DND-41 (cell line): ENCODE data around the gene OR10H3.

Source experiments
- ATAC-seq: fragments of 200-7000 bp; cut with Tn5 transposase; 3 replicates; pipeline ENCODE4 v1.9.1; 2021; ENCODE audit warnings: low read depth; ENCODE audit not compliant: insufficient read depth
- DNase-seq: peaks from one replicate; pipeline ENCODE4 v3.0.0-alpha.2; 2020
- H2AFZ ChIP-seq: 2 replicates; pipeline ENCODE4 v1.6.0; 2012; ENCODE audit warnings: low read depth, low read length
- H3K27ac ChIP-seq: 2 replicates; pipeline ENCODE4 v1.5.1; 2012; ENCODE audit warnings: low read length, inconsistent platforms
- H3K27me3 ChIP-seq: fragments of 200-600 bp; sonication (generic); 2 replicates; pipeline ENCODE4 v1.6.0; 2012; ENCODE audit warnings: low read length, mild to moderate bottlenecking, inconsistent platforms; ENCODE audit not compliant: insufficient read depth, poor library complexity
- H3K36me3 ChIP-seq: 2 replicates; pipeline ENCODE4 v1.5.1; 2012; ENCODE audit warnings: low read length, inconsistent platforms; ENCODE audit not compliant: insufficient read depth
- H3K4me1 ChIP-seq: 2 replicates; pipeline ENCODE4 v1.5.1; 2012; ENCODE audit warnings: mild to moderate bottlenecking, low read length; ENCODE audit not compliant: insufficient read depth
- H3K4me2 ChIP-seq: 2 replicates; pipeline ENCODE4 v1.6.0; 2012; ENCODE audit warnings: mild to moderate bottlenecking, moderate library complexity, low read length, inconsistent platforms; ENCODE audit not compliant: insufficient read depth
- H3K4me3 ChIP-seq, 2 experiments: fragments of 200-600 bp in 1 of 2; shearing (Covaris generic) in 1 of 2; 2 replicates each; pipeline ENCODE4 v1.5.1; 2012 to 2016; ENCODE audit warnings: inconsistent platforms in 2 of 2, low read length in 2 of 2, mild to moderate bottlenecking in 2 of 2, low read depth in 1 of 2, moderate library complexity in 1 of 2
- H3K79me2 ChIP-seq: 2 replicates; pipeline ENCODE4 v1.6.0; 2012; ENCODE audit warnings: low read length, inconsistent platforms; ENCODE audit not compliant: insufficient read depth
- H3K9ac ChIP-seq: 2 replicates; pipeline ENCODE4 v1.6.0; 2012; ENCODE audit warnings: low read depth, mild to moderate bottlenecking, inconsistent platforms, low read length, moderate library complexity
- H3K9me3 ChIP-seq: 2 replicates; pipeline ENCODE4 v1.5.1; 2012; ENCODE audit warnings: low read length, moderate library complexity, mild to moderate bottlenecking, inconsistent platforms; ENCODE audit not compliant: insufficient read depth, severe bottlenecking
- H4K20me1 ChIP-seq: 2 replicates; pipeline ENCODE4 v1.6.0; 2012; ENCODE audit warnings: low read length; ENCODE audit not compliant: insufficient read depth
- EZH2 ChIP-seq: IDR thresholded peaks from 3 replicates; pipeline ENCODE4 v1.6.1; 2012; ENCODE audit warnings: borderline replicate concordance, low read depth, mild to moderate bottlenecking, moderate library complexity, low read length, inconsistent platforms; ENCODE audit not compliant: severe bottlenecking
- TF ChIP-seq, protein P1 (sequence below): IDR thresholded peaks from 2 replicates; pipeline ENCODE4 v1.5.1; 2012; ENCODE audit warnings: borderline replicate concordance, low read length, moderate library complexity, mild to moderate bottlenecking; ENCODE audit not compliant: poor library complexity, severe bottlenecking; ENCODE audit errors: extremely low read depth

Gene OR10H3

GRCh38 chr19:15775249-15775648 lies 37.5 kb downstream of the OR10H3 start:
- H3K9me3 ChIP-seq, result no peaks in the 10 kb centered on the region
- no peak overlapping the region for H3K4me2 ChIP-seq
- H3K79me2 ChIP-seq, result no peaks in the 10 kb centered on the region
- H3K27ac ChIP-seq, result no peak overlapping the region
- DNase-seq (no peak), ATAC-seq (no peak)
- TF ChIP-seq EZH2, result no peak
- TF ChIP-seq, protein P1, sequence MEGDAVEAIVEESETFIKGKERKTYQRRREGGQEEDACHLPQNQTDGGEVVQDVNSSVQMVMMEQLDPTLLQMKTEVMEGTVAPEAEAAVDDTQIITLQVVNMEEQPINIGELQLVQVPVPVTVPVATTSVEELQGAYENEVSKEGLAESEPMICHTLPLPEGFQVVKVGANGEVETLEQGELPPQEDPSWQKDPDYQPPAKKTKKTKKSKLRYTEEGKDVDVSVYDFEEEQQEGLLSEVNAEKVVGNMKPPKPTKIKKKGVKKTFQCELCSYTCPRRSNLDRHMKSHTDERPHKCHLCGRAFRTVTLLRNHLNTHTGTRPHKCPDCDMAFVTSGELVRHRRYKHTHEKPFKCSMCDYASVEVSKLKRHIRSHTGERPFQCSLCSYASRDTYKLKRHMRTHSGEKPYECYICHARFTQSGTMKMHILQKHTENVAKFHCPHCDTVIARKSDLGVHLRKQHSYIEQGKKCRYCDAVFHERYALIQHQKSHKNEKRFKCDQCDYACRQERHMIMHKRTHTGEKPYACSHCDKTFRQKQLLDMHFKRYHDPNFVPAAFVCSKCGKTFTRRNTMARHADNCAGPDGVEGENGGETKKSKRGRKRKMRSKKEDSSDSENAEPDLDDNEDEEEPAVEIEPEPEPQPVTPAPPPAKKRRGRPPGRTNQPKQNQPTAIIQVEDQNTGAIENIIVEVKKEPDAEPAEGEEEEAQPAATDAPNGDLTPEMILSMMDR, result no peak
- H3K36me3 ChIP-seq, result no peaks in the 10 kb centered on the region
- no peaks in the 10 kb centered on the region for H3K27me3 ChIP-seq
- no peak overlapping the region for H2AFZ ChIP-seq
- H3K4me3 ChIP-seq, result no peak overlapping the region
- H4K20me1 ChIP-seq, result peaks cover 5% of the 10 kb centered on the region; the same call in 1 of the 2 replicates
- no peaks in the 10 kb centered on the region for H3K4me1 ChIP-seq
- no peak overlapping the region for H3K9ac ChIP-seq

DNA sequence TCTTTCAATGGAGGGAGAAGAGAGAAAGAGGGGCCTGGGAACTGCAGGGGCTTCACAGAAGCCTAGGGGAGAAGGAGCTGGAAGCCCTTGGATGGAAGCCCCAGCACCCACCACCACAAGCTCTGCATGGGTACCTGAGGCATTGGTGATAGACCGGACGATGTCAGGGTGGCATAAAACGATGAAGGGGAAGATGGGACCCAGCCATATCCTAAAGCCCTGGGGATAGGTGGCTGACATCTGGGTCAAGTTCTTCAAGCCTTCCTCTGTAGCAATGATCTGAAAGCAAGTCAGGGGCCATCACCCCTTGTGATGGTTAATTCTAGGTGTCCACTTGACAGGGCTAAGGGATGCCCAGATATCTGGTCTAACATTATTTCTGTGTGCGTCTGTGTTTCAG lies 38.5 kb downstream of the OR10H3 start:
- H2AFZ ChIP-seq, result no peak overlapping the region
- ATAC-seq (no peak), DNase-seq (no peak)
- no peaks in the 10 kb centered on the region for H3K27me3 ChIP-seq
- no peak overlapping the region for H3K4me3 ChIP-seq
- peaks cover 5% of the 10 kb centered on the region; the same call in 1 of the 2 replicates for H4K20me1 ChIP-seq
- no peak overlapping the region for H3K9ac ChIP-seq
- H3K27ac ChIP-seq, result no peak overlapping the region
- H3K4me2 ChIP-seq, result no peak overlapping the region
- no peaks in the 10 kb centered on the region for H3K36me3 ChIP-seq
- TF ChIP-seq, protein P1, result no peak
- no peak for TF ChIP-seq EZH2
- no peaks in the 10 kb centered on the region for H3K9me3 ChIP-seq
- no peaks in the 10 kb centered on the region for H3K79me2 ChIP-seq
- H3K4me1 ChIP-seq, result no peaks in the 10 kb centered on the region

DNA sequence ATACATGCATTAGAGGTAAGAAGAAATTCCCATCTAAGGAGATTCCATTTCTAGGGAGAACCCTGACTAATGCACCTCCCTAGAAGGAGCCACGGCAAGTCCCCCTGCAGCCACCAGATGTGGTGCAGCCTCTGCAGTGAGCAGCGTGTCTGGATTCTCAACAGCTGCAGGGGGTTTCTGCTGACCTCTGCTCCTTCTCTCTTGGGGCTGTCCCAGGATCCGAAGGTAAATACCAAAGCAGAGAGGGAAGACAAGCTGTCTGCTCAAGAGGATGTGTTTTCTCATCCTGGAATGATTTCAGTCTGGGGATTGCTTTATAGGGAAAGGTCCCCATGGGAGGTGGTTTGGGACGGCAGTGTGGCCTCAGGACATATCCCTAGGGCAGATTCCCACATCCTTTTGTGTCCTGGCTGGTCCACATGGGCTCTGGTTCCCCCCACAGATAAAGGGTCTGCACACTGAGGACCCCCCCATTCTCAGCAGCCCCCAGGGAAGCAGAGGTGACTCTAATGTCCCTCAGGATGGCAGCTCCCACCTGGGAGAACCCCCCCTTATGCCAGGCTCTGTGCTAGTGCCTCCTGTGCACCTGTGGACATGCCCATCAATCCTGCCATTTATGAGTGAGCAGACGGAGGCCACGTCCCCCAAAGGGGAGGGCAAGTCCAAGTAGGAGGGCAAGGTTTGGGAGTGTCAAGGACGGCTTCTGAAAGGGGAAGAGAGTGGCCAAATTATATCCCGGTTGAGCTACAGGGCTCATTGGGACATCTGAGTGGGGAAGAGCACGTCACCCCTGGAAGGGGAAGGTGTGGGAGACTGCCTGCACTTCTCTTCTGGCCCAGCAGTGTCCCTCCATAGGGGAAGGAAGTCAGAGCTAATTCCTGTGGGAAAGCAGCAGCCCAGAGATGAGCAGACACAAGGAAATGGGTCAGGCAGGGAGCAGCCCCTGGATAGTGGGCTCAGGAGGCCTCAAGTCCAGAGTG lies 39.5 kb downstream of the OR10H3 start:
- Histone ChIP-seq H3K4me1 (no peaks in the 10 kb centered on the region), H3K36me3 (no peaks in the 10 kb centered on the region), H3K27ac (no peak overlapping the region), H2AFZ (no peak overlapping the region), H3K9me3 (no peaks in the 10 kb centered on the region), H4K20me1 (peaks cover 5% of the 10 kb centered on the region; the same call in 1 of the 2 replicates), H3K79me2 (no peaks in the 10 kb centered on the region), H3K4me3 (no peak overlapping the region), H3K4me2 (no peak overlapping the region), H3K27me3 (no peaks in the 10 kb centered on the region), H3K9ac (no peak overlapping the region)
- no peak for TF ChIP-seq EZH2
- TF ChIP-seq, protein P1, result no peak
- peak; percentile 62; the same call in 2 of the 3 replicates for ATAC-seq
- no peak for DNase-seq
